ENCODE measurements around the gene GADL1. TPM values are rescaled to one million over a fixed set of nuclear protein-coding genes. Genes with fewer than 3 reads are reported as not detected.

The GADL1 gene
- under 0.01 TPM in 1 of 2 replicates, not detected in the other for total RNA-seq

GRCh38 chr3:30894521-30895251 is at the start of gene GADL1:
Gene GADL1, minus strand, starts transcription at chr3:30894661. Its CDS starts 47 bp downstream, at chr3:30894614.

All from uterine smooth muscle cell (primary cell).